ENCODE measurements around the gene SVEP1. TPM values are rescaled to one million over a fixed set of nuclear protein-coding genes. Genes with fewer than 3 reads are reported as not detected.

SVEP1 gene
- total RNA-seq, 1 experiment from 2014 or later, result 0.04 TPM

GRCh38 chr9:110528645-110529044 is 50.9 kb downstream of the SVEP1 start:
- POLR2A ChIA-PET (ENCODE audit: unreplicated experiment), result no interaction called here
- Histone ChIP-seq H3K4me2 (ENCODE audit: low read length) (no peak overlapping the region), H3K79me2 (ENCODE audit: low read length) (no peaks in the 10 kb centered on the region), H3K4me1 (ENCODE audit: insufficient read depth, low read length) (no peaks in the 10 kb centered on the region), H3K27me3 (ENCODE audit: low read length) (no peaks in the 10 kb centered on the region), H3F3A (ENCODE audit: low read length, unreplicated experiment) (no peaks in the 10 kb centered on the region), H2AFZ (ENCODE audit: low read length) (no peak overlapping the region), H3K27ac (ENCODE audit: low read length) (no peak overlapping the region), H3K4me3 (ENCODE audit: low read length) (no peak overlapping the region), H3K9me2 (replicated peaks; ENCODE audit: low read length) (no peaks in the 10 kb centered on the region), H3K9ac (ENCODE audit: low read length) (no peak overlapping the region), H3K9me3 (ENCODE audit: low read length) (0 out of 2 replicates have a peak, but pooled peaks cover 5% of the 10 kb centered on the region), H4K20me1 (ENCODE audit: low read length) (no peaks in the 10 kb centered on the region), H3K36me3 (ENCODE audit: low read depth, low read length) (no peaks in the 10 kb centered on the region)
- CTCF ChIA-PET, result no interaction called here
- no TSS peak for BruUV-seq (replicated peaks)
- DNase-seq, result no peak
- intact Hi-C loops (cut with micrococcal nuclease), result no loop called here
- TF ChIP-seq EZH2 (IDR thresholded peaks at IDR 0.05; ENCODE audit: low read length, unreplicated experiment) (no peak), EZH2phosphoT487 (IDR thresholded peaks at IDR 0.05; ENCODE audit: borderline replicate concordance, low read length) (no peak), CTCF (conservative IDR thresholded peaks at IDR 0.05; ENCODE audit: low read depth, low read length) (no peak)
- no peak for ATAC-seq

- Histone ChIP-seq H3K4me3 (ENCODE audit: low read length) (no peak overlapping the region), H4K20me1 (ENCODE audit: low read length) (no peaks in the 10 kb centered on the region), H3F3A (ENCODE audit: low read length, unreplicated experiment) (no peaks in the 10 kb centered on the region), H2AFZ (ENCODE audit: low read length) (no peak overlapping the region), H3K9ac (ENCODE audit: low read length) (no peak overlapping the region), H3K9me2 (replicated peaks; ENCODE audit: low read length) (no peaks in the 10 kb centered on the region), H3K79me2 (ENCODE audit: low read length) (no peaks in the 10 kb centered on the region), H3K27me3 (ENCODE audit: low read length) (no peaks in the 10 kb centered on the region), H3K4me1 (ENCODE audit: insufficient read depth, low read length) (no peaks in the 10 kb centered on the region), H3K4me2 (ENCODE audit: low read length) (no peak overlapping the region), H3K9me3 (ENCODE audit: low read length) (0 out of 2 replicates have a peak, but pooled peaks cover 5% of the 10 kb centered on the region), H3K27ac (ENCODE audit: low read length) (no peak overlapping the region), H3K36me3 (ENCODE audit: low read depth, low read length) (no peaks in the 10 kb centered on the region)
- TF ChIP-seq EZH2 (IDR thresholded peaks at IDR 0.05; ENCODE audit: low read length, unreplicated experiment) (no peak), CTCF (conservative IDR thresholded peaks at IDR 0.05; ENCODE audit: low read depth, low read length) (no peak), EZH2phosphoT487 (IDR thresholded peaks at IDR 0.05; ENCODE audit: borderline replicate concordance, low read length) (no peak)
- intact Hi-C loops (cut with micrococcal nuclease), result no loop called here
- DNase-seq (peak; percentile 39), ATAC-seq (no peak)
- no TSS peak for BruUV-seq (replicated peaks)
- ChIA-PET POLR2A (ENCODE audit: unreplicated experiment) (no interaction called here), CTCF (no interaction called here)
Observed at GRCh38 chr9:110526426-110526825, 53.1 kb downstream of the SVEP1 start.

- H3K36me3 ChIP-seq (ENCODE audit: low read depth, low read length), result no peaks in the 10 kb centered on the region
- intact Hi-C loops (cut with micrococcal nuclease), result no loop called here
- H3K27ac ChIP-seq (ENCODE audit: low read length), result no peak overlapping the region
- H4K20me1 ChIP-seq (ENCODE audit: low read length), result no peaks in the 10 kb centered on the region
- no peaks in the 10 kb centered on the region for H3K9me3 ChIP-seq (ENCODE audit: low read length)
- no peak overlapping the region for H3K4me3 ChIP-seq (ENCODE audit: low read length)
- no peaks in the 10 kb centered on the region for H3K27me3 ChIP-seq (ENCODE audit: low read length)
- ATAC-seq, result no peak
- no peaks in the 10 kb centered on the region for H3K9me2 ChIP-seq (replicated peaks; ENCODE audit: low read length)
- no peak overlapping the region for H3K4me2 ChIP-seq (ENCODE audit: low read length)
- no peak for TF ChIP-seq EZH2 (IDR thresholded peaks at IDR 0.05; ENCODE audit: low read length, unreplicated experiment)
- no peak for TF ChIP-seq EZH2phosphoT487 (IDR thresholded peaks at IDR 0.05; ENCODE audit: borderline replicate concordance, low read length)
- no peak for TF ChIP-seq CTCF (conservative IDR thresholded peaks at IDR 0.05; ENCODE audit: low read depth, low read length)
- H3K9ac ChIP-seq (ENCODE audit: low read length), result no peak overlapping the region
- POLR2A ChIA-PET (ENCODE audit: unreplicated experiment), result no interaction called here
- no peak for DNase-seq
- H2AFZ ChIP-seq (ENCODE audit: low read length), result no peak overlapping the region
- no peaks in the 10 kb centered on the region for H3K79me2 ChIP-seq (ENCODE audit: low read length)
- CTCF ChIA-PET, result no interaction called here
- H3K4me1 ChIP-seq (ENCODE audit: insufficient read depth, low read length), result no peaks in the 10 kb centered on the region
- H3F3A ChIP-seq (ENCODE audit: low read length, unreplicated experiment), result no peaks in the 10 kb centered on the region
- no TSS peak for BruUV-seq (replicated peaks)
Observed at GRCh38 chr9:110521206-110521605, 58.3 kb downstream of the SVEP1 start.
